CD14-positive monocyte (primary cell): ENCODE results near the gene PCP2. TPM values are rescaled to one million over a fixed set of nuclear protein-coding genes. Genes with fewer than 3 reads are reported as not detected.
A peak's percentile ranks its signal among the peaks of the same experiment; 100 is the strongest.

Experiments
- DNase-seq, 3 donors: peaks; one replicate each; pipeline ENCODE4 v3.0.0-alpha.2; 2011 to 2022
- H2AFZ ChIP-seq: 2 replicates; pipeline ENCODE4 v1.6.0; 2012; ENCODE audit warnings: mild to moderate bottlenecking, low read depth, low read length, inconsistent platforms; ENCODE audit not compliant: insufficient read depth, poor library complexity, severe bottlenecking
- H3K27ac ChIP-seq, 2 donors: 1 replicate in 1 of 2; 2 replicates in 1 of 2; pipeline ENCODE4 v1.5.1; 2012 to 2013; ENCODE audit warnings: low read length in 2 of 2, control low read depth in 1 of 2, inconsistent platforms in 1 of 2, low read depth in 1 of 2, mild to moderate bottlenecking in 1 of 2
- H3K27me3 ChIP-seq, 2 donors: one replicate each; pipeline versions ENCODE4 v1.6.0 to v1.6.1; 2011 to 2013; ENCODE audit warnings: low read length in 2 of 2; ENCODE audit not compliant: control insufficient read depth in 2 of 2, insufficient read depth in 2 of 2
- H3K36me3 ChIP-seq, 2 donors: replicated peaks in 1 of 2; 1 replicate in 1 of 2; 2 replicates in 1 of 2; pipeline versions ENCODE4 v1.5.1 to v1.6.1; 2012 to 2013; ENCODE audit warnings: low read length in 2 of 2, control low read depth in 1 of 2, inconsistent platforms in 1 of 2, mild to moderate bottlenecking in 1 of 2; ENCODE audit not compliant: insufficient read depth in 2 of 2, control insufficient read depth in 1 of 2
- H3K4me1 ChIP-seq, 2 donors: 1 replicate in 1 of 2; 2 replicates in 1 of 2; pipeline versions ENCODE4 v1.5.1 to v1.6.1; 2012 to 2013; ENCODE audit warnings: low read length in 2 of 2, control low read depth in 1 of 2, inconsistent platforms in 1 of 2, mild to moderate bottlenecking in 1 of 2, moderate library complexity in 1 of 2; ENCODE audit not compliant: insufficient read depth in 2 of 2, control insufficient read depth in 1 of 2
- H3K4me2 ChIP-seq: replicated peaks from 2 replicates; pipeline ENCODE3; 2012; ENCODE audit warnings: low read length, moderate library complexity, mild to moderate bottlenecking; ENCODE audit not compliant: poor library complexity, severe bottlenecking; ENCODE audit errors: extremely low read depth
- H3K4me3 ChIP-seq, 3 experiments: fragments of 200-600 bp in 1 of 3; sonication (generic) in 1 of 3; replicated peaks in 1 of 3; 1 replicate in 2 of 3; 2 replicates in 1 of 3; pipeline ENCODE4 v1.5.1; 2011 to 2013; ENCODE audit warnings: low read length in 3 of 3, mild to moderate bottlenecking in 3 of 3, control low read depth in 2 of 3, low read depth in 2 of 3, inconsistent platforms in 1 of 3, moderate library complexity in 1 of 3
- H3K79me2 ChIP-seq: 2 replicates; pipeline ENCODE4 v1.6.0; 2012; ENCODE audit warnings: mild to moderate bottlenecking, control low read depth, inconsistent platforms, low read length, moderate library complexity; ENCODE audit not compliant: insufficient read depth
- H3K9ac ChIP-seq: 2 replicates; pipeline ENCODE4 v1.6.0; 2017; ENCODE audit warnings: low read length, mild to moderate bottlenecking; ENCODE audit not compliant: insufficient read depth, poor library complexity, severe bottlenecking
- H3K9me3 ChIP-seq, 2 donors: replicated peaks in 1 of 2; 1 replicate in 1 of 2; 2 replicates in 1 of 2; pipeline versions ENCODE4 v1.5.1 to v1.6.1; 2012 to 2013; ENCODE audit warnings: low read length in 2 of 2, control low read depth in 1 of 2; ENCODE audit not compliant: control insufficient read depth in 1 of 2, insufficient read depth in 1 of 2
- H4K20me1 ChIP-seq: 2 replicates; pipeline ENCODE4 v1.6.0; 2012; ENCODE audit warnings: mild to moderate bottlenecking, low read length, control low read depth, moderate library complexity; ENCODE audit not compliant: insufficient read depth
- H3K27ac Mint-ChIP-seq, 7 donors: one replicate each; pipeline ENCODE4 v1.8.0; 2020; ENCODE audit warnings: mild to moderate bottlenecking in 7 of 7, mixed read lengths in 7 of 7, moderate library complexity in 6 of 7, inconsistent platforms in 2 of 7
- H3K27me3 Mint-ChIP-seq, 3 donors: one replicate each; pipeline ENCODE4 v1.8.0; 2021 to 2022; ENCODE audit warnings: low read depth in 3 of 3, mild to moderate bottlenecking in 3 of 3, mixed read lengths in 3 of 3, moderate library complexity in 3 of 3, inconsistent platforms in 1 of 3
- H3K36me3 Mint-ChIP-seq, 2 donors: one replicate each; pipeline ENCODE4 v1.8.0; 2020; ENCODE audit warnings: mixed read lengths in 2 of 2, inconsistent platforms in 1 of 2, mild to moderate bottlenecking in 1 of 2
- H3K4me1 Mint-ChIP-seq: one replicate; pipeline ENCODE4 v1.8.0; 2020; ENCODE audit warnings: mild to moderate bottlenecking, mixed read lengths
- H3K4me3 Mint-ChIP-seq, 2 donors: one replicate each; pipeline ENCODE4 v1.8.0; 2020; ENCODE audit warnings: mild to moderate bottlenecking in 2 of 2, mixed read lengths in 2 of 2, moderate library complexity in 1 of 2
- H3K9me3 Mint-ChIP-seq, 7 donors: one replicate each; pipeline ENCODE4 v1.8.0; 2020 to 2022; ENCODE audit warnings: mixed read lengths in 7 of 7, mild to moderate bottlenecking in 6 of 7, moderate library complexity in 6 of 7, inconsistent platforms in 2 of 7
- WGBS: methylation state at CpG from one replicate; pipeline ENCODE4 v1.1.5; 2013; ENCODE audit warnings: missing lambda C conversion rate; ENCODE audit not compliant: insufficient coverage; 5-methylcytosine and 5-hydroxymethylcytosine counted together
- intact Hi-C, 2 donors: fragments of 100-400 bp; cut with micrococcal nuclease; formaldehyde crosslinking; loops; one replicate each; pipeline versions ENCODE4 v1.15.0 to v1.15.1; 2023
- polyA plus RNA-seq, 3 donors: library from polyadenylated mRNA; depleted of rRNA in 1 of 3; unstranded in 2 of 3; stranded (reverse) in 1 of 3; fragments of 300-500 nt in 2 of 3; fragments of >200 nt in 1 of 3; fragmentation: Illumina TruSeq in 2 of 3; gene quantifications; 1 replicate in 2 of 3; 2 replicates in 1 of 3; pipeline ENCODE4 v1.2.3, GENCODE V29; 2012 to 2021
- TF ChIP-seq, protein P1 (sequence below): fragments of 200-600 bp; IDR thresholded peaks from one replicate; pipeline ENCODE4 v1.8.0; 2022; ENCODE audit warnings: antibody characterized with exemption, mild to moderate bottlenecking

Gene PCP2
- polyA plus RNA-seq, 3 donors = 1.8 TPM; not detected in 2

DNA sequence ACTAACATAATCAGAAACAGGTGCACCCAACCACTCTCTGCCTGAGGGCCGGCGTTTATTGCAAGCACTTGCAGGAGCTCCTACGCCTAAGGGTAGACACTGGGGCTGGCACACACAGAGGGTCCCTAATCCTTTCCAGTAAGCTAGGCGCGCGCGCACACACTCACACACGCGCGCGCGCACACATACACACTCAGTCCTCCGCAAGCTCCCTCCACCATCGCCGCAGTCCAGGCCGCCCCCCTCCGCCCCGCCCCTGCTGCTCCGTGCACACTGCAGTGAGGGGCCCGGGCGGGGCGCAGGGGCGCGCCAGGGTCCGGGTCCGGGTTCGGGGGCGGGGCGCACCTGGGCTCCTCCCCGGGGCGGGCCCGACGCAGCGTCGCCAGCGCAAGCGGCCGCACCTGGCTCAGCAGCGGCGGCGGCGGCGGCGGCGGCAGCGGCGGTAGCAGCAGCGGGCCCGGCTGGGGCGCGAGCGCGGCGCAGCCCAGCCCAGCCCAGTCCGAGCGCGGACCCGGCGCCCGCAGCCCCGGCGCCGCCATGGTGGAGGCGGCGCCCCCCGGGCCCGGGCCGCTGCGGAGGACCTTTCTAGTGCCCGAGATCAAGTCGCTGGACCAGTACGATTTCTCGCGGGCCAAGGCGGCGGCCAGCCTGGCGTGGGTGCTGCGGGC, 37.9 kb downstream of the PCP2 start, which contains the start of gene CAMSAP3:
Gene CAMSAP3 (plus strand): TSS at position 398 of the 668 bp plus-strand sequence. CDS start 140 bp downstream, at position 538.
- intact Hi-C loops = no loop called here
- Mint-ChIP-seq H3K27ac (peak within 1 kb of the TSS in 1 of 7 donors; percentile 9), H3K27me3 (peaks cover 54 to 66% (median 63%) of the 10 kb centered on the region in 3 donors), H3K4me1 (peaks cover 6% of the 10 kb centered on the region), H3K9me3 (peaks cover 0 to 20% (median 2%) of the 10 kb centered on the region in 7 donors), H3K4me3 (peak within 1 kb of the TSS; percentile 71 to 82), H3K36me3 (peaks cover 0 to 2% of the 10 kb centered on the region in 2 donors)
- under 1% methylated on average over 69 of the region's 78 CpGs for WGBS
- no peak for DNase-seq
- Histone ChIP-seq H3K27me3 (peaks cover 33 to 51% of the 10 kb centered on the region in 2 donors), H3K9me3 (peaks cover 0 to 15% of the 10 kb centered on the region in 2 donors), H2AFZ (no peak within 1 kb of the TSS), H3K79me2 (no peaks in the 10 kb centered on the region), H3K27ac (no peak within 1 kb of the TSS), H3K36me3 (no peaks in the 10 kb centered on the region), H3K9ac (no peak within 1 kb of the TSS), H3K4me3 (peak within 1 kb of the TSS in 1 of 3 experiments; percentile 60), H3K4me2 (peak within 1 kb of the TSS; percentile 66), H4K20me1 (no peaks in the 10 kb centered on the region), H3K4me1 (peaks cover 4 to 6% of the 10 kb centered on the region in 2 donors)
- TF ChIP-seq, protein P1, sequence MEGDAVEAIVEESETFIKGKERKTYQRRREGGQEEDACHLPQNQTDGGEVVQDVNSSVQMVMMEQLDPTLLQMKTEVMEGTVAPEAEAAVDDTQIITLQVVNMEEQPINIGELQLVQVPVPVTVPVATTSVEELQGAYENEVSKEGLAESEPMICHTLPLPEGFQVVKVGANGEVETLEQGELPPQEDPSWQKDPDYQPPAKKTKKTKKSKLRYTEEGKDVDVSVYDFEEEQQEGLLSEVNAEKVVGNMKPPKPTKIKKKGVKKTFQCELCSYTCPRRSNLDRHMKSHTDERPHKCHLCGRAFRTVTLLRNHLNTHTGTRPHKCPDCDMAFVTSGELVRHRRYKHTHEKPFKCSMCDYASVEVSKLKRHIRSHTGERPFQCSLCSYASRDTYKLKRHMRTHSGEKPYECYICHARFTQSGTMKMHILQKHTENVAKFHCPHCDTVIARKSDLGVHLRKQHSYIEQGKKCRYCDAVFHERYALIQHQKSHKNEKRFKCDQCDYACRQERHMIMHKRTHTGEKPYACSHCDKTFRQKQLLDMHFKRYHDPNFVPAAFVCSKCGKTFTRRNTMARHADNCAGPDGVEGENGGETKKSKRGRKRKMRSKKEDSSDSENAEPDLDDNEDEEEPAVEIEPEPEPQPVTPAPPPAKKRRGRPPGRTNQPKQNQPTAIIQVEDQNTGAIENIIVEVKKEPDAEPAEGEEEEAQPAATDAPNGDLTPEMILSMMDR = no peak

DNA sequence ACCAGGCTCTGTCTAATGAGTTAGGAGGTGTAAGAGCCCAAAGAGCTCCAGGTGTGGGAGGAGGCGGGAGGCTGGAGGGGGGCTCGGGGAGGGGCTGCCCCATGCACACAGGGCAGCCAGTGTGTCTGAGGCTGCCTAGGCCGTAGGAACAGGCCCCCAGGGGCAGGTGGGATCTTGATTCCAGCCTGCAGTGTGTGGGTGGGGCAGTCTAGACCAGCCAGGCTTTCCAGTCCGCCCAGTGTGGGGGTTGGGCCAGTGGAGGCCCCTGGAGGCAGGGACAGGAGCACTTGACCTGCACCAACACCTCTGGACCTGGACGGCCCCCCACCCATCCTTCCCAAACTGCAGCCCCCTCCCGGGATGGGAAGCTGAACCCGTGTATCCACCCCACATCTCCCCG, 43.3 kb downstream of the PCP2 start:
- H3K9me3 ChIP-seq = peaks cover 0 to 4% of the 10 kb centered on the region in 2 donors
- no peak for DNase-seq
- no peak overlapping the region for H3K27ac ChIP-seq
- H3K4me3 ChIP-seq = no peak overlapping the region
- intact Hi-C loops = no loop called here
- H3K9me3 Mint-ChIP-seq = peaks cover 0 to 8% (median 0%) of the 10 kb centered on the region in 7 donors
- H3K36me3 Mint-ChIP-seq = peaks cover 0 to 2% of the 10 kb centered on the region in 2 donors
- H3K79me2 ChIP-seq = no peaks in the 10 kb centered on the region
- H3K36me3 ChIP-seq = no peaks in the 10 kb centered on the region
- peaks cover 2% of the 10 kb centered on the region for H3K4me1 Mint-ChIP-seq
- H3K27me3 ChIP-seq = peaks cover 10 to 22% of the 10 kb centered on the region in 2 donors
- peaks cover 0 to 4% of the 10 kb centered on the region in 2 donors for H3K4me1 ChIP-seq
- H3K4me2 ChIP-seq = no peak overlapping the region
- H2AFZ ChIP-seq = no peak overlapping the region
- no peak overlapping the region for H3K27ac Mint-ChIP-seq
- TF ChIP-seq, protein P1 = no peak
- no peak overlapping the region for H3K9ac ChIP-seq
- WGBS = 78% methylated on average over 6 of the region's 8 CpGs
- no peak overlapping the region for H3K4me3 Mint-ChIP-seq
- peaks cover 26 to 46% (median 45%) of the 10 kb centered on the region in 3 donors for H3K27me3 Mint-ChIP-seq
- no peaks in the 10 kb centered on the region for H4K20me1 ChIP-seq
